Neural progenitor cell (in vitro differentiated cells): ENCODE data around the gene TLNRD1.

Source experiments
- CTCF ChIP-seq: fragments of 200-600 bp; sonication (generic); IDR thresholded peaks from 2 replicates; pipeline ENCODE4 v1.5.1; 2017; ENCODE audit warnings: antibody characterized with exemption, mild to moderate bottlenecking
- EZH2 ChIP-seq: fragments of 200-600 bp; sonication (generic); IDR thresholded peaks from 2 replicates; pipeline ENCODE4 v1.6.1; 2017; ENCODE audit warnings: antibody characterized with exemption, mild to moderate bottlenecking, moderate library complexity
- EZH2phosphoT487 ChIP-seq: fragments of 200-600 bp; sonication (generic); IDR thresholded peaks from 2 replicates; pipeline ENCODE4 v1.6.1; 2017; ENCODE audit warnings: antibody characterized with exemption

GRCh38 chr15:81047928-81048327 is 47.2 kb downstream of the TLNRD1 start:
- TF ChIP-seq CTCF: no peak
- TF ChIP-seq EZH2phosphoT487: no peak
- TF ChIP-seq EZH2: no peak
